ENCODE data around the gene DSCAML1.

The DSCAML1 gene

GRCh38 chr11:117629146-117629545 lies 167.9 kb downstream of the DSCAML1 start:
- DNase-seq (ENCODE audit: low read depth) = no peak
- H3K4me3 ChIP-seq (ENCODE audit: low read depth, low read length) = no peak overlapping the region
- TF ChIP-seq CTCF (conservative IDR thresholded peaks at IDR 0.05; ENCODE audit: low read depth, low read length) = no peak

GRCh38 chr11:117627259-117627658 lies 169.8 kb downstream of the DSCAML1 start:
- TF ChIP-seq CTCF (conservative IDR thresholded peaks at IDR 0.05; ENCODE audit: low read depth, low read length) = no peak
- no peak overlapping the region for H3K4me3 ChIP-seq (ENCODE audit: low read depth, low read length)
- DNase-seq (ENCODE audit: low read depth) = no peak

- TF ChIP-seq CTCF (conservative IDR thresholded peaks at IDR 0.05; ENCODE audit: low read depth, low read length) = no peak
- no peak for DNase-seq (ENCODE audit: low read depth)
- H3K4me3 ChIP-seq (ENCODE audit: low read depth, low read length) = no peak overlapping the region
Measured at GRCh38 chr11:117626576-117626975, 170.4 kb downstream of the DSCAML1 start.

GRCh38 chr11:117625237-117625636 lies 171.8 kb downstream of the DSCAML1 start:
- TF ChIP-seq CTCF (conservative IDR thresholded peaks at IDR 0.05; ENCODE audit: low read depth, low read length) = no peak
- DNase-seq (ENCODE audit: low read depth) = no peak

GRCh38 chr11:117623831-117624271 lies 173.2 kb downstream of the DSCAML1 start:
- DNase-seq (ENCODE audit: low read depth) = no peak
- TF ChIP-seq CTCF (conservative IDR thresholded peaks at IDR 0.05; ENCODE audit: low read depth, low read length) = no peak
- H3K4me3 ChIP-seq (ENCODE audit: low read depth, low read length) = no peak overlapping the region

More at GRCh38 chr11:117625237-117625636, 171.8 kb downstream of the DSCAML1 start:
- no peak overlapping the region for H3K4me3 ChIP-seq (ENCODE audit: low read depth, low read length)

- TF ChIP-seq CTCF (conservative IDR thresholded peaks at IDR 0.05; ENCODE audit: low read depth, low read length) = peak; percentile 78
- no peak overlapping the region for H3K4me3 ChIP-seq (ENCODE audit: low read depth, low read length)
- peak; percentile 53 for DNase-seq (ENCODE audit: low read depth)
Measured at GRCh38 chr11:117621226-117621625, 175.8 kb downstream of the DSCAML1 start.

- TF ChIP-seq CTCF (conservative IDR thresholded peaks at IDR 0.05; ENCODE audit: low read depth, low read length) = no peak
- DNase-seq (ENCODE audit: low read depth) = no peak
- no peak overlapping the region for H3K4me3 ChIP-seq (ENCODE audit: low read depth, low read length)
Measured at GRCh38 chr11:117620659-117621058, 176.4 kb downstream of the DSCAML1 start.

Measured in choroid plexus epithelial cell (primary cell).